Glomerular visceral epithelial cell (primary cell): ENCODE measurements around the gene NDUFA9.

ENCODE experiments used
- DNase-seq: peaks from one replicate; pipeline ENCODE4 v3.0.0-alpha.2; 2016; ENCODE audit errors: extremely low spot score

The NDUFA9 gene

GRCh38 chr12:4690760-4691159 is 41.8 kb downstream of the NDUFA9 start:
- no peak for DNase-seq
